Fibroblast of lung (primary cell): Measurements from ENCODE around the gene DLGAP1.

Experiments used
- EZH2 ChIP-seq: IDR thresholded peaks from 2 replicates; pipeline ENCODE4 v1.5.1; 2012; ENCODE audit warnings: low read length, control low read depth, mild to moderate bottlenecking; ENCODE audit errors: missing control alignments
- TF ChIP-seq, protein P1 (sequence below), 2 donors: IDR thresholded peaks in 1 of 2; conservative IDR thresholded peaks in 1 of 2; 1 replicate in 1 of 2; 2 replicates in 1 of 2; pipeline ENCODE4 v1.5.1; 2011 to 2012; ENCODE audit warnings: low read length in 2 of 2, control low read depth in 1 of 2, inconsistent platforms in 1 of 2, low read depth in 1 of 2, mild to moderate bottlenecking in 1 of 2

DNA sequence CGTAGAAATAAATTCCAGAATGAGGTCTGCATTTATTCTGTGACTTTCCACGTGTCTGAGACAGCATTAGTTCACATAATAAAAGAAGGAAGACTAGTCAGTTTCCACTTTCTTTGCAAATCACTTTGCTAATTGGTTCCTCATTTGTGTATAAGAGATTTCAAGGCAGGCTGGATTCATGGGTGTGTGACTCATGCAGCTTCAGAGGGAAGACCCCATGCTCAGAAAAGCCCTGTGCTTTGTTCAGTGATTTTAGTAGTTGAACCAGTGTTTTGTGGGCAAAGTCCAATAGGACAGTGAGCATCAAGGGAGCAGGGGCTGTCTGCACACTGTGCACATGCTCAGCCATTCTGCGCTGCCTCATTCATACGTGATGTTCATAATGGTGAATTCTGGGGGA, 297.8 kb downstream of the DLGAP1 start:
- TF ChIP-seq, protein P1, sequence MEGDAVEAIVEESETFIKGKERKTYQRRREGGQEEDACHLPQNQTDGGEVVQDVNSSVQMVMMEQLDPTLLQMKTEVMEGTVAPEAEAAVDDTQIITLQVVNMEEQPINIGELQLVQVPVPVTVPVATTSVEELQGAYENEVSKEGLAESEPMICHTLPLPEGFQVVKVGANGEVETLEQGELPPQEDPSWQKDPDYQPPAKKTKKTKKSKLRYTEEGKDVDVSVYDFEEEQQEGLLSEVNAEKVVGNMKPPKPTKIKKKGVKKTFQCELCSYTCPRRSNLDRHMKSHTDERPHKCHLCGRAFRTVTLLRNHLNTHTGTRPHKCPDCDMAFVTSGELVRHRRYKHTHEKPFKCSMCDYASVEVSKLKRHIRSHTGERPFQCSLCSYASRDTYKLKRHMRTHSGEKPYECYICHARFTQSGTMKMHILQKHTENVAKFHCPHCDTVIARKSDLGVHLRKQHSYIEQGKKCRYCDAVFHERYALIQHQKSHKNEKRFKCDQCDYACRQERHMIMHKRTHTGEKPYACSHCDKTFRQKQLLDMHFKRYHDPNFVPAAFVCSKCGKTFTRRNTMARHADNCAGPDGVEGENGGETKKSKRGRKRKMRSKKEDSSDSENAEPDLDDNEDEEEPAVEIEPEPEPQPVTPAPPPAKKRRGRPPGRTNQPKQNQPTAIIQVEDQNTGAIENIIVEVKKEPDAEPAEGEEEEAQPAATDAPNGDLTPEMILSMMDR (conservative IDR thresholded peaks at IDR 0.05 in 1 of 2, IDR thresholded peaks at IDR 0.05 in 1 of 2; ENCODE audit: low read depth in 1 of 2, low read length in 2 of 2) = no peak
- TF ChIP-seq EZH2 = no peak
